Embryonic facial prominence (tissue), 1 donor: Measurements from ENCODE around the gene CDK5R1.

Experiments
- DNase-seq: peaks from one replicate; pipeline ENCODE4 v3.0.0-alpha.2; 2016; ENCODE audit errors: extremely low spot score

Gene CDK5R1

GRCh38 chr17:32471652-32472051 lies 15.1 kb upstream of the CDK5R1 start:
- no peak for DNase-seq

- no peak for DNase-seq
Measured at GRCh38 chr17:32475258-32475657, 11.5 kb upstream of the CDK5R1 start.

- DNase-seq: no peak
Measured at GRCh38 chr17:32477220-32477619, 9.6 kb upstream of the CDK5R1 start.

GRCh38 chr17:32479074-32479617 lies 7.6 kb upstream of the CDK5R1 start:
- no peak for DNase-seq

GRCh38 chr17:32481193-32481592 lies 5.6 kb upstream of the CDK5R1 start:
- no peak for DNase-seq

GRCh38 chr17:32482568-32483320 lies 4.0 kb upstream of the CDK5R1 start:
- no peak for DNase-seq

- DNase-seq: peak; percentile 68
Measured at GRCh38 chr17:32483451-32484019, 3.3 kb upstream of the CDK5R1 start.

GRCh38 chr17:32484041-32484461 lies 2.7 kb upstream of the CDK5R1 start:
- no peak for DNase-seq

- DNase-seq: no peak
Measured at GRCh38 chr17:32484628-32485027, 2.2 kb upstream of the CDK5R1 start.

- no peak for DNase-seq
Measured at GRCh38 chr17:32485261-32486110, 1.3 kb upstream of the CDK5R1 start.

- DNase-seq: peak; percentile 48
Measured at GRCh38 chr17:32486111-32486700, 587 bp upstream of the CDK5R1 start.

- no peak for DNase-seq
Measured at GRCh38 chr17:32487473-32488176, 832 bp downstream of the CDK5R1 start.

GRCh38 chr17:32488177-32488542 lies 1.4 kb downstream of the CDK5R1 start:
- no peak for DNase-seq

GRCh38 chr17:32488604-32489180 lies 1.9 kb downstream of the CDK5R1 start:
- no peak for DNase-seq

- no peak for DNase-seq
Measured at GRCh38 chr17:32489320-32490100, 2.7 kb downstream of the CDK5R1 start.

- no peak for DNase-seq
Measured at GRCh38 chr17:32490101-32490482, 3.3 kb downstream of the CDK5R1 start.

- no peak for DNase-seq
Measured at GRCh38 chr17:32491371-32492263, 4.8 kb downstream of the CDK5R1 start.

GRCh38 chr17:32492264-32492589 lies 5.4 kb downstream of the CDK5R1 start:
- no peak for DNase-seq

GRCh38 chr17:32492648-32493289 lies 6.0 kb downstream of the CDK5R1 start:
- DNase-seq: no peak
